MM.1S (cell line): ENCODE data around the gene CLEC16A.

Experiments
- DNase-seq: peaks from one replicate; pipeline ENCODE4 v3.0.0-alpha.2; 2015
- H2AFZ ChIP-seq: fragments of 300-600 bp; sonication (generic); 2 replicates; pipeline ENCODE4 v1.6.0; 2016; ENCODE audit warnings: antibody characterized with exemption, low read length
- H3F3A ChIP-seq: fragments of 300-600 bp; sonication (generic); 2 replicates; pipeline ENCODE4 v1.6.1; 2016; ENCODE audit warnings: mild to moderate bottlenecking, antibody characterized with exemption, low read length, moderate library complexity, mixed read lengths; ENCODE audit not compliant: insufficient read depth
- H3K27ac ChIP-seq: fragments of 300-600 bp; sonication (generic); 2 replicates; pipeline ENCODE4 v1.5.1; 2016; ENCODE audit warnings: mild to moderate bottlenecking, low read length
- H3K27me3 ChIP-seq: fragments of 300-600 bp; sonication (generic); replicated peaks from 2 replicates; pipeline ENCODE4 v1.6.0; 2016; ENCODE audit warnings: low read length; ENCODE audit not compliant: insufficient read depth
- H3K36me3 ChIP-seq: fragments of 300-600 bp; sonication (generic); replicated peaks from 2 replicates; pipeline ENCODE4 v1.6.1; 2016; ENCODE audit warnings: mild to moderate bottlenecking, low read length, mixed read lengths; ENCODE audit not compliant: insufficient read depth
- H3K4me1 ChIP-seq: fragments of 300-600 bp; sonication (generic); 2 replicates; pipeline ENCODE4 v1.6.1; 2016; ENCODE audit warnings: low read length, mixed read lengths
- H3K4me2 ChIP-seq: fragments of 300-600 bp; sonication (generic); 2 replicates; pipeline ENCODE4 v1.6.0; 2016; ENCODE audit warnings: low read depth, low read length
- H3K4me3 ChIP-seq: fragments of 300-600 bp; sonication (generic); 2 replicates; pipeline ENCODE4 v1.5.1; 2016; ENCODE audit warnings: low read length, mixed read lengths
- H3K79me2 ChIP-seq: fragments of 300-600 bp; sonication (generic); 2 replicates; pipeline ENCODE4 v1.6.1; 2016; ENCODE audit warnings: mixed run types, low read length, mixed read lengths
- H3K9ac ChIP-seq: fragments of 300-600 bp; sonication (generic); 2 replicates; pipeline ENCODE4 v1.6.1; 2016; ENCODE audit warnings: low read length, mixed read lengths
- H3K9me2 ChIP-seq: fragments of 300-600 bp; sonication (generic); replicated peaks from 2 replicates; pipeline ENCODE4 v1.6.1; 2016; ENCODE audit warnings: mild to moderate bottlenecking, low read length, mixed read lengths; ENCODE audit not compliant: insufficient read depth
- H3K9me3 ChIP-seq: fragments of 300-600 bp; sonication (generic); replicated peaks from 2 replicates; pipeline ENCODE4 v1.6.1; 2016; ENCODE audit warnings: mild to moderate bottlenecking, low read length, mixed read lengths; ENCODE audit not compliant: insufficient read depth
- H4K20me1 ChIP-seq: fragments of 300-600 bp; sonication (generic); 2 replicates; pipeline ENCODE4 v1.6.1; 2016; ENCODE audit warnings: mild to moderate bottlenecking, low read length, moderate library complexity, mixed read lengths; ENCODE audit not compliant: insufficient read depth
- CTCF ChIP-seq: fragments of 300-600 bp; sonication (generic); IDR thresholded peaks from 2 replicates; pipeline ENCODE4 v1.5.1; 2016; ENCODE audit warnings: antibody characterized with exemption, low read length, mixed read lengths
- EZH2 ChIP-seq: fragments of 300-600 bp; sonication (generic); optimal IDR thresholded peaks from 2 replicates; pipeline ENCODE3; 2017; ENCODE audit warnings: low read depth, mild to moderate bottlenecking, antibody characterized with exemption, low read length, mixed read lengths
- EZH2phosphoT487 ChIP-seq: fragments of 300-600 bp; sonication (generic); IDR thresholded peaks from 2 replicates; pipeline ENCODE4 v1.6.1; 2018; ENCODE audit warnings: antibody characterized with exemption, low read length

Gene CLEC16A

GRCh38 chr16:11136600-11136999 lies 192.2 kb downstream of the CLEC16A start:
- Histone ChIP-seq H3K27ac (no peak overlapping the region), H3K4me3 (no peak overlapping the region), H3K9me2 (no peaks in the 10 kb centered on the region), H3K4me1 (no peaks in the 10 kb centered on the region), H3F3A (no peaks in the 10 kb centered on the region), H3K36me3 (no peaks in the 10 kb centered on the region), H2AFZ (no peak overlapping the region), H3K9me3 (no peaks in the 10 kb centered on the region), H3K4me2 (no peak overlapping the region), H4K20me1 (no peaks in the 10 kb centered on the region), H3K9ac (no peak overlapping the region), H3K79me2 (no peaks in the 10 kb centered on the region), H3K27me3 (no peaks in the 10 kb centered on the region)
- TF ChIP-seq EZH2phosphoT487 (no peak), EZH2 (no peak), CTCF (no peak)
- no peak for DNase-seq

- H3K4me3 ChIP-seq: no peak overlapping the region
- H3K9me2 ChIP-seq: no peaks in the 10 kb centered on the region
- H3K27ac ChIP-seq: no peak overlapping the region
- DNase-seq: no peak
- no peaks in the 10 kb centered on the region for H3F3A ChIP-seq
- no peak for TF ChIP-seq EZH2phosphoT487
- TF ChIP-seq EZH2: no peak
- no peak for TF ChIP-seq CTCF
- H3K9ac ChIP-seq: no peak overlapping the region
- H3K4me1 ChIP-seq: no peaks in the 10 kb centered on the region
- H3K27me3 ChIP-seq: no peaks in the 10 kb centered on the region
- no peak overlapping the region for H2AFZ ChIP-seq
- no peaks in the 10 kb centered on the region for H4K20me1 ChIP-seq
- no peak overlapping the region for H3K4me2 ChIP-seq
- H3K79me2 ChIP-seq: no peaks in the 10 kb centered on the region
- H3K9me3 ChIP-seq: no peaks in the 10 kb centered on the region
- no peaks in the 10 kb centered on the region for H3K36me3 ChIP-seq
These were observed 193.8 kb downstream of the CLEC16A start for GRCh38 chr16:11138022-11138768.

- no peak overlapping the region for H3K4me3 ChIP-seq
- H3K9me3 ChIP-seq: no peaks in the 10 kb centered on the region
- H3K4me2 ChIP-seq: no peak overlapping the region
- no peaks in the 10 kb centered on the region for H4K20me1 ChIP-seq
- no peaks in the 10 kb centered on the region for H3K4me1 ChIP-seq
- no peaks in the 10 kb centered on the region for H3K27me3 ChIP-seq
- no peaks in the 10 kb centered on the region for H3F3A ChIP-seq
- no peaks in the 10 kb centered on the region for H3K9me2 ChIP-seq
- H3K36me3 ChIP-seq: no peaks in the 10 kb centered on the region
- no peak for DNase-seq
- H3K9ac ChIP-seq: no peak overlapping the region
- H3K79me2 ChIP-seq: no peaks in the 10 kb centered on the region
- TF ChIP-seq EZH2 (no peak), CTCF (no peak), EZH2phosphoT487 (no peak)
- H3K27ac ChIP-seq: no peak overlapping the region
- no peak overlapping the region for H2AFZ ChIP-seq
These were observed 194.5 kb downstream of the CLEC16A start for GRCh38 chr16:11138769-11139325.
